ENCODE results near the gene NR2F1.

The NR2F1 gene

DNA sequence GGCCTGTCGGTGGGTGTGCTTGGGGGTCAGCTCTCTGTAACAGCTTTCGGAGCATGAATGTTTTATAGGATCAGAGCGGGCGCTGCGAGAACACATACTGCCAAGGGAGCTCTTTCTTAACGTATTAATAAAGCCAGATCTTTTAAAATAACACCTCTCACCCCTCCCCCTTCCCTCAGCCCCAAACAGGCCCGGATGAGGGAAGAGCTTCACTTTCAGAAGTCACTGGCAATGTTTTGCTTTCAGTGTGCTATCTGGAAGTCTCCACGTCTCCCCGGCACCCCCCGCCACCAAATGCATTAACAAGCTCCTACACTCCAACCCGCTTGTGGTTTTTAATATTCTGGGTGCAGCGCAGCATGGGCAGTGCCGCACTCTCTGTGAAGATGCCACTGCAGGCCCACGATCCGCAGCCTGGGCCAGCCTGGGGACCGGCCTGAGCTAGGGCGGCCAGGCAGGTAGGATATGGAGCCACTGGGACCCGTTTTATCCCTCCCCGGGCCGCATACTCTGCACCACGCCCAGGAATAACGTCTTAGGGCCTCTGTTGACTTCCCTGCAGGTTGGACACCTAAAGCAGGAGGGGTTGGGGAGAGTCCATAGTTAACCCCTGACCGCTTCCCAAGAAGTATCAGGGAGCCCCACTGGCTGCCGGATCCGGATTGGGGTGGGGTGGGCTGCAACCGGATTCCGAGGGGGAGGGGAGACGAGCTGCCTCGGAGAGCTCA is 12.6 kb downstream of the NR2F1 start:
- no peak for TF ChIP-seq Cebpa-rat (IDR thresholded peaks at IDR 0.05)
- Histone ChIP-seq H3K9me3 (replicated peaks in 1 of 11) (peaks cover 29 to 41% (median 32%) of the 10 kb centered on the region in 11 experiments), H4K20me1 (peaks cover 0 to 79% (median 63%) of the 10 kb centered on the region in 11 experiments; a peak in 17 of 22 replicates)

GRCh38 chr5:93596310-93596675 is 13.3 kb downstream of the NR2F1 start:
- no peak for TF ChIP-seq Cebpa-rat (IDR thresholded peaks at IDR 0.05)
- Histone ChIP-seq H4K20me1 (peaks cover 0 to 82% (median 70%) of the 10 kb centered on the region in 11 experiments; a peak in 17 of 22 replicates), H3K27me3 (peaks cover 100% of the 10 kb centered on the region in 11 experiments), H3K4me2 (no peak overlapping the region), H3K27ac (no peak overlapping the region), H3K4me3 (no peak overlapping the region), H3K9ac (no peak overlapping the region), H3K4me1 (no peaks in the 10 kb centered on the region), H3K36me3 (no peaks in the 10 kb centered on the region), H3K9me3 (replicated peaks in 1 of 11) (peaks cover 29 to 41% (median 32%) of the 10 kb centered on the region in 11 experiments)

More for the DNA sequence above, 12.6 kb downstream of the NR2F1 start:
- no peaks in the 10 kb centered on the region for H3K4me1 ChIP-seq
- peaks cover 100% of the 10 kb centered on the region in 11 experiments for H3K27me3 ChIP-seq
- no peak overlapping the region for H3K27ac ChIP-seq
- H3K9ac ChIP-seq = no peak overlapping the region
- H3K36me3 ChIP-seq = no peaks in the 10 kb centered on the region
- no peak overlapping the region; a peak in 1 of 20 replicates for H3K4me3 ChIP-seq
- H3K4me2 ChIP-seq = no peak overlapping the region

DNA sequence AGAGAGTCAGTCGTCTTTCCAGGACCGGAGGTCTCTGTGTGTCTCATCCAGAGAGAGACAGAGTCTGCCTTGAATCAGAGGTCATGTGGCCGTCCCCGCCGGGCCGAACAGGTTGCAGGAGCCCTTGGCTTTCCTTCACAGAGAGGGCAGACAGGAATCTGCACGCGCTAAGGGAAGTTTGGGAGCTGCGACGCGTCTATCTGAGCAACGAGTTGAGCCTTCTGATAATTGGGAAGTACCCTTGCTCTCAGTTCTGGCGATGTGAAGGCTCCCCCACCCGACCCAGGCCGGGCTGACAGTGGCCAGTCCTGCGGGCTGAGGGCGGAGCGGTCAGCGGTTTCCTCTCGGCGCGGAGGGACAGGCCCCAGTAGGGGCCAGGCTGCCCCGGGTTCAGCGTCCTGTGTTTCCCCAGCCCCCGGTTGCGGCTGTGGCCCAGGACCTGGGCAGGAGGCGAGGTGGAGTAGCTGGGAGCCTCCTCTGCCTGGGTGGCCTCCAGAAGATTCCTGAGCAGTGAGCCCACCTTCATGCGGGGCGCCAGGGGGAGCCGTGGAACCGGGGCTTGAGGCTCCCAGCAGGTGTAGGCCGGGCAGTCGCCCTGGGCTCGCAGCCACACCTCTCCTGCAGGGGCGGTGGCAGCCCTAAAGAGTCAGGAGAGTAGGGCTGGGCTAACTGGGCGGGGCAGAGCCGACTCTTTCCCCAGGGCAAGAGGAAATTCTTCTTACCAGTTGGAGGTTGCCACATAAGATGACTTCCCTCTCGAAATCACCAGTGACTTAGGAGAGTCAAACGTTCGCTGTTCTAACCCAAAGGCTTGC is 13.9 kb downstream of the NR2F1 start:
- no peak overlapping the region for H3K4me2 ChIP-seq
- H3K4me1 ChIP-seq = no peaks in the 10 kb centered on the region
- H3K36me3 ChIP-seq = no peaks in the 10 kb centered on the region
- H4K20me1 ChIP-seq = peaks cover 0 to 88% (median 75%) of the 10 kb centered on the region in 11 experiments; a peak in 17 of 22 replicates
- H3K27ac ChIP-seq = no peak overlapping the region
- H3K4me3 ChIP-seq = no peak overlapping the region
- peaks cover 100% of the 10 kb centered on the region in 11 experiments for H3K27me3 ChIP-seq
- no peak for TF ChIP-seq Cebpa-rat (IDR thresholded peaks at IDR 0.05)
- no peak overlapping the region for H3K9ac ChIP-seq
- peaks cover 29 to 43% (median 32%) of the 10 kb centered on the region in 11 experiments for H3K9me3 ChIP-seq (replicated peaks in 1 of 11)

DNA sequence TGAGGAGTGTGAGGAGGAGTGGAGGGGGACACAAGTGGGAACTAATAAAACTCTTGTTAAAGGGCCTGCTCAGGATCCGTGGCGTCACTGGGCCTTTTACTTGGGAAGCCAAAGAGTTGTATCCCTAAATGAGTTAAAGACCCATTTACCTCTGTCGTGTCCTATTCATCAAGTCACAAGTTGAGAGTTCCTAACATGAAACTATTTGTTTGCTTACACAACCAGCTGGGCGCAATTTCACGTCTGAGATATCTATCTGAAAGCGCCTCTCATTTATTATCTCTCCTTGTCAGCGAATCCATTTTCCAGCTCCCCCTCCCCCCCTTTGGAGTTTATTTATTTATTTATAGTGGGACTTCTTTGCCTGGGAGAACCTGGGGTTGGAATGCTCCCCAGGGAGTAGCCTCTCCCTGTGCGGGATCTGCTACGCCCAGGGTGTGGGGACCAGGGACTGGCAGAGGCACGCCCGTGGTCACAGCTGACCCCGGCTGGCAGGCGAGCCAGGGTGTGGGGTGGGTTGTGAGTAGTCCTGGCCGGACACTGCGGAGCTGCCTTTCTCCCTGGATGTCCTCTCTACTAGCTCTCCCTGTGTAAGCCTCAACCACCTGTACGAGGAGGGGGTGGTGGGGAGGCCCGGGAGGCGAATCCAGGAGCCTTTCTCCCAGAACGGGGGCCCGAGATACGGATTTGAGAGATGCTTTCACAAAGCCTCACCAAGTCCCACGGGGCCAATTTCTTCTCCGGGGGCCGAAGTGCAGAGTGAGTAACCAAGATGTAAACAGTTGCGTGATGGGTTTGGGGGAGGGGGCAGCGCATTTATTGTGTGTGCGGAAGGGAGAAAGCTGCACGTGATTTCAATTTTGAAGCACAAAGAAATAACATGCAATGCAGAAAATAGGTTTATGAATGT is 15.3 kb downstream of the NR2F1 start:
- H3K27ac ChIP-seq = no peak overlapping the region
- no peak overlapping the region for H3K4me3 ChIP-seq
- H3K9ac ChIP-seq = no peak overlapping the region
- peaks cover 0 to 94% (median 79%) of the 10 kb centered on the region in 11 experiments; a peak in 17 of 22 replicates for H4K20me1 ChIP-seq
- peaks cover 29 to 49% (median 33%) of the 10 kb centered on the region in 11 experiments for H3K9me3 ChIP-seq (replicated peaks in 1 of 11)
- no peak overlapping the region for H3K4me2 ChIP-seq
- no peaks in the 10 kb centered on the region for H3K36me3 ChIP-seq
- no peak for TF ChIP-seq Cebpa-rat (IDR thresholded peaks at IDR 0.05)
- H3K27me3 ChIP-seq = peaks cover 100% of the 10 kb centered on the region in 11 experiments
- H3K4me1 ChIP-seq = no peaks in the 10 kb centered on the region

DNA sequence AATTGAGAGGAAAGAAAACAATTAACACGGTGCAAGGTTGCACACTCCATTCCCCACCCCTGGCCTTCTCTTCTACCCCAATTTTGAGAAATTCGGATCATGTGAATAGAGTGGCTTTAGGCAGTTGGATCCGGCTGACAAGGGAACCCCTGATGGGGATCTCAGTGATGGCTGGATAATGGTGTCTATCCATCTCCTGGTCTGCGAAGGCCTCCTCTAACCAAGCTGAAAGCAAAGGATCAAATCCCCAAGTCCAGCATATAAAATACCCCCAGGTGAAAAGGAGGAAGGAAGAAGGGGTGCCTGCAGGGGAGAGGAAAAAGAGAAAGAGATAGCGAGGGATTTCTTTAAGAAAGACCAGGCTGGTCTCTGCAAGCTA is 16.0 kb downstream of the NR2F1 start:
- H3K4me2 ChIP-seq = no peak overlapping the region
- H3K4me3 ChIP-seq = no peak overlapping the region
- H3K4me1 ChIP-seq = no peaks in the 10 kb centered on the region
- peaks cover 100% of the 10 kb centered on the region in 11 experiments for H3K27me3 ChIP-seq
- H3K9me3 ChIP-seq (replicated peaks in 1 of 11) = peaks cover 29 to 53% (median 35%) of the 10 kb centered on the region in 11 experiments
- no peaks in the 10 kb centered on the region for H3K36me3 ChIP-seq
- H3K9ac ChIP-seq = no peak overlapping the region
- H3K27ac ChIP-seq = no peak overlapping the region
- H4K20me1 ChIP-seq = peaks cover 0 to 93% (median 82%) of the 10 kb centered on the region in 11 experiments; a peak in 17 of 22 replicates
- TF ChIP-seq Cebpa-rat (IDR thresholded peaks at IDR 0.05) = no peak

- peaks cover 100% of the 10 kb centered on the region in 11 experiments for H3K27me3 ChIP-seq
- H3K4me2 ChIP-seq = no peak overlapping the region
- no peaks in the 10 kb centered on the region for H3K4me1 ChIP-seq
Observed at GRCh38 chr5:93599399-93600120, 16.5 kb downstream of the NR2F1 start.

GRCh38 chr5:93600409-93601070 is 17.5 kb downstream of the NR2F1 start:
- no peak overlapping the region for H3K27ac ChIP-seq
- no peaks in the 10 kb centered on the region for H3K36me3 ChIP-seq
- no peak for TF ChIP-seq Cebpa-rat (IDR thresholded peaks at IDR 0.05)
- H3K27me3 ChIP-seq = peaks cover 100% of the 10 kb centered on the region in 11 experiments
- H3K9ac ChIP-seq = no peak overlapping the region
- peaks cover 17 to 43% (median 25%) of the 10 kb centered on the region in 11 experiments for H3K9me3 ChIP-seq (replicated peaks in 1 of 11)
- no peaks in the 10 kb centered on the region for H3K4me1 ChIP-seq
- peaks cover 0 to 92% (median 80%) of the 10 kb centered on the region in 11 experiments; a peak in 18 of 22 replicates for H4K20me1 ChIP-seq
- H3K4me3 ChIP-seq = no peak overlapping the region
- H3K4me2 ChIP-seq = no peak overlapping the region

More at GRCh38 chr5:93599399-93600120, 16.5 kb downstream of the NR2F1 start:
- no peak for TF ChIP-seq Cebpa-rat (IDR thresholded peaks at IDR 0.05)
- no peaks in the 10 kb centered on the region for H3K36me3 ChIP-seq
- no peak overlapping the region for H3K4me3 ChIP-seq
- H3K9me3 ChIP-seq (replicated peaks in 1 of 11) = peaks cover 27 to 53% (median 35%) of the 10 kb centered on the region in 11 experiments
- H3K9ac ChIP-seq = no peak overlapping the region
- H4K20me1 ChIP-seq = peaks cover 0 to 93% (median 86%) of the 10 kb centered on the region in 11 experiments; a peak in 17 of 22 replicates
- H3K27ac ChIP-seq = no peak overlapping the region

All from BLaER1 treated with 17β-estradiol and CSF1 and Interleukin-3, amounts not matched to agents 10 nM and 100 nM (cell line).